Fibroblast of lung (primary cell): ENCODE data around the gene LGALS14. TPM values are rescaled to one million over a fixed set of nuclear protein-coding genes. Genes with fewer than 3 reads are reported as not detected.

Source experiments
- DNase-seq, 2 donors: peaks; one replicate each; pipeline versions ENCODE4 v3.0.0 to v3.0.0-alpha.2; 2010; ENCODE audit warnings: low read depth in 2 of 2
- H2AFZ ChIP-seq: 2 replicates; pipeline ENCODE4 v1.5.1; 2012; ENCODE audit warnings: low read length, control low read depth, inconsistent platforms
- H3K27ac ChIP-seq: 2 replicates; pipeline ENCODE4 v1.5.1; 2011; ENCODE audit warnings: low read length, control low read depth; ENCODE audit not compliant: insufficient read depth
- H3K27me3 ChIP-seq: 2 replicates; pipeline ENCODE4 v1.5.1; 2011; ENCODE audit warnings: mild to moderate bottlenecking, low read length; ENCODE audit not compliant: control insufficient read depth, insufficient read depth
- H3K36me3 ChIP-seq: 2 replicates; pipeline ENCODE4 v1.5.1; 2011; ENCODE audit warnings: low read length; ENCODE audit not compliant: control insufficient read depth, insufficient read depth
- H3K4me1 ChIP-seq: 2 replicates; pipeline ENCODE4 v1.5.1; 2011; ENCODE audit warnings: low read length; ENCODE audit not compliant: control insufficient read depth, insufficient read depth; ENCODE audit errors: extremely low read depth
- H3K4me2 ChIP-seq: 2 replicates; pipeline ENCODE4 v1.5.1; 2011; ENCODE audit warnings: low read length, control low read depth; ENCODE audit not compliant: insufficient read depth; ENCODE audit errors: extremely low read depth
- H3K4me3 ChIP-seq, 4 experiments: fragments of 200-600 bp in 1 of 4; sonication (generic) in 1 of 4; replicated peaks in 1 of 4; 2 replicates each; pipeline ENCODE4 v1.5.1; 2011 to 2016; ENCODE audit warnings: low read length in 4 of 4, low read depth in 3 of 4, mild to moderate bottlenecking in 3 of 4, control low read depth in 2 of 4, inconsistent platforms in 1 of 4, mixed read lengths in 1 of 4; ENCODE audit not compliant: insufficient read depth in 1 of 4; ENCODE audit errors: control extremely low read depth in 1 of 4
- H3K79me2 ChIP-seq: 2 replicates; pipeline ENCODE4 v1.5.1; 2012; ENCODE audit warnings: mild to moderate bottlenecking, low read length, inconsistent platforms; ENCODE audit not compliant: control insufficient read depth, insufficient read depth
- H3K9ac ChIP-seq: 2 replicates; pipeline ENCODE4 v1.5.1; 2011; ENCODE audit warnings: mild to moderate bottlenecking, low read length, control low read depth; ENCODE audit not compliant: insufficient read depth
- H3K9me3 ChIP-seq: 2 replicates; pipeline ENCODE4 v1.5.1; 2012; ENCODE audit warnings: low read depth, low read length; ENCODE audit not compliant: control insufficient read depth, insufficient read depth
- H4K20me1 ChIP-seq: 2 replicates; pipeline ENCODE4 v1.5.1; 2011; ENCODE audit warnings: low read length; ENCODE audit not compliant: control insufficient read depth, insufficient read depth; ENCODE audit errors: extremely low read depth
- EZH2 ChIP-seq: IDR thresholded peaks from 2 replicates; pipeline ENCODE4 v1.5.1; 2012; ENCODE audit warnings: low read length, control low read depth, mild to moderate bottlenecking; ENCODE audit errors: missing control alignments
- polyA plus RNA-seq, 2 donors: library from polyadenylated mRNA; depleted of rRNA in 1 of 2; stranded (reverse) in 1 of 2; unstranded in 1 of 2; fragments of >200 nt; gene quantifications; 2 replicates each; pipeline ENCODE4 v1.2.1, GENCODE V29; 2011 to 2012; ENCODE audit warnings: missing spikeins in 1 of 2
- total RNA-seq: library from RNA; depleted of rRNA; stranded (reverse); fragments of >200 nt; gene quantifications from 2 replicates; pipeline ENCODE4 v1.2.1, GENCODE V29; 2014
- TF ChIP-seq, protein P1 (sequence below), 2 donors: IDR thresholded peaks in 1 of 2; conservative IDR thresholded peaks in 1 of 2; 1 replicate in 1 of 2; 2 replicates in 1 of 2; pipeline ENCODE4 v1.5.1; 2011 to 2012; ENCODE audit warnings: low read length in 2 of 2, control low read depth in 1 of 2, inconsistent platforms in 1 of 2, low read depth in 1 of 2, mild to moderate bottlenecking in 1 of 2

The LGALS14 gene
- total and polyA plus RNA-seq, 2 donors (not counting 1 experiment from before 2014, with no cell fraction given), result not detected

DNA sequence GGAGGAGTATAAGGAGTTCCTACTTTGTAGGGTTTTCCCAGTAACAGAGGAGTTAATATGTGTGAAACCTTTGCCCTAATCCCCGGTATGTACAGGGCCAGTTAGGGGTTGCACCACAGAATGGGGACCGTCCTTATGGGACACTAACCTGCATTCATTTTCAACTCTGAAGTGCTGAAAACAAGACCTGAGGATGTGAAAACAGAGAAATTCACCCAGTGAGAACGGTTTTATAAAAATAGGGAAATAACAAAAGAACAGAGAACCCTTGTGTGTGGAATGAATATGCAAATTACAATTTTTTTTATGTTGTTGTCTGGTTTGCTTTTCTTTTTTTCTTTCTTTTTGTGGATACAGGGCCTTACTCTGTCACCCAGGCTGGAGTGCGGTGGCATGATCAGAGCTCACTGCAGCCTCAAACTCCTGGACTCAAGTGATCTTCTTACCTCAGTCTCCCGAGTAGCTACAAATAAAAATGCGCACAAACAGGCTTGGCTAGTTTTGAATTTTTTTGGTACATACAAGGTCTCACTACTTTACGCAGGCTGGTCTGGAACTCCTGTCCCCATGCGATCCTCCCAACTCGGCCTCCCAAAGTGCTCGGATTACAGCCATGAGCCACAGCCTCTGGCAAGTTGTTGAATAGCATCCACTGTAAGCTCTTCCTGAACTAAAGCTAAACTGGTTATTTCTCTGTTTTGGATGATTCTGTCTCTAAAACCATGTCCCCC is 23.0 kb downstream of the LGALS14 start:
- no peak overlapping the region for H3K4me2 ChIP-seq
- H3K27ac ChIP-seq, result no peak overlapping the region
- H2AFZ ChIP-seq, result no peak overlapping the region
- no peak overlapping the region for H3K4me3 ChIP-seq
- no peak for TF ChIP-seq EZH2
- TF ChIP-seq, protein P1, sequence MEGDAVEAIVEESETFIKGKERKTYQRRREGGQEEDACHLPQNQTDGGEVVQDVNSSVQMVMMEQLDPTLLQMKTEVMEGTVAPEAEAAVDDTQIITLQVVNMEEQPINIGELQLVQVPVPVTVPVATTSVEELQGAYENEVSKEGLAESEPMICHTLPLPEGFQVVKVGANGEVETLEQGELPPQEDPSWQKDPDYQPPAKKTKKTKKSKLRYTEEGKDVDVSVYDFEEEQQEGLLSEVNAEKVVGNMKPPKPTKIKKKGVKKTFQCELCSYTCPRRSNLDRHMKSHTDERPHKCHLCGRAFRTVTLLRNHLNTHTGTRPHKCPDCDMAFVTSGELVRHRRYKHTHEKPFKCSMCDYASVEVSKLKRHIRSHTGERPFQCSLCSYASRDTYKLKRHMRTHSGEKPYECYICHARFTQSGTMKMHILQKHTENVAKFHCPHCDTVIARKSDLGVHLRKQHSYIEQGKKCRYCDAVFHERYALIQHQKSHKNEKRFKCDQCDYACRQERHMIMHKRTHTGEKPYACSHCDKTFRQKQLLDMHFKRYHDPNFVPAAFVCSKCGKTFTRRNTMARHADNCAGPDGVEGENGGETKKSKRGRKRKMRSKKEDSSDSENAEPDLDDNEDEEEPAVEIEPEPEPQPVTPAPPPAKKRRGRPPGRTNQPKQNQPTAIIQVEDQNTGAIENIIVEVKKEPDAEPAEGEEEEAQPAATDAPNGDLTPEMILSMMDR (conservative IDR thresholded peaks at IDR 0.05 in 1 of 2, IDR thresholded peaks at IDR 0.05 in 1 of 2; ENCODE audit: low read depth in 1 of 2, low read length in 2 of 2), result no peak
- H3K9ac ChIP-seq, result no peak overlapping the region
- no peaks in the 10 kb centered on the region for H3K79me2 ChIP-seq
- H3K4me1 ChIP-seq, result no peaks in the 10 kb centered on the region
- DNase-seq, result no peak
- no peaks in the 10 kb centered on the region for H3K9me3 ChIP-seq
- H3K36me3 ChIP-seq, result no peaks in the 10 kb centered on the region
- H4K20me1 ChIP-seq, result no peaks in the 10 kb centered on the region
- H3K27me3 ChIP-seq, result no peaks in the 10 kb centered on the region

DNA sequence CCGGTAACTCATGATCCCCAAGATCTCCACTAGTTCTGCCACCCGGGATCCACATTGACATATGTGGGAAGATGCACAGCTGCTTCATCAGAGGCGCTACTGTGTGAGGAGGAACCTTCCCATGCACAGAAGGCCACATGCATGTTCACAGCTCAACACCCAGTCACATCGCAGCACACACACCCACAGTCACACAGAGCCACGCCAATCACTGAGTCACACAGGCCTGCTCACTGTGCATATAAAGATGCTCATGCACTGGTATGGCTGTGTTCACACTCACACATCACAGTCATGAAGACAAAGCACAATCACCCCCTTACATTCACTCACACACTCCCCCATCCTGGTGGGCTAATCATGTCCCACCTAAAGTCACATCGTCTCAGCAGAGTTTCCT is 23.8 kb downstream of the LGALS14 start:
- H3K79me2 ChIP-seq, result no peaks in the 10 kb centered on the region
- H3K4me3 ChIP-seq, result no peak overlapping the region
- H3K9ac ChIP-seq, result no peak overlapping the region
- no peak overlapping the region for H2AFZ ChIP-seq
- H3K9me3 ChIP-seq, result no peaks in the 10 kb centered on the region
- no peaks in the 10 kb centered on the region for H3K36me3 ChIP-seq
- no peaks in the 10 kb centered on the region for H3K27me3 ChIP-seq
- no peak for DNase-seq
- no peaks in the 10 kb centered on the region for H3K4me1 ChIP-seq
- TF ChIP-seq EZH2, result no peak
- TF ChIP-seq, protein P1 (conservative IDR thresholded peaks at IDR 0.05 in 1 of 2, IDR thresholded peaks at IDR 0.05 in 1 of 2; ENCODE audit: low read depth in 1 of 2, low read length in 2 of 2), result no peak
- H3K4me2 ChIP-seq, result no peak overlapping the region
- no peak overlapping the region for H3K27ac ChIP-seq
- H4K20me1 ChIP-seq, result no peaks in the 10 kb centered on the region

DNA sequence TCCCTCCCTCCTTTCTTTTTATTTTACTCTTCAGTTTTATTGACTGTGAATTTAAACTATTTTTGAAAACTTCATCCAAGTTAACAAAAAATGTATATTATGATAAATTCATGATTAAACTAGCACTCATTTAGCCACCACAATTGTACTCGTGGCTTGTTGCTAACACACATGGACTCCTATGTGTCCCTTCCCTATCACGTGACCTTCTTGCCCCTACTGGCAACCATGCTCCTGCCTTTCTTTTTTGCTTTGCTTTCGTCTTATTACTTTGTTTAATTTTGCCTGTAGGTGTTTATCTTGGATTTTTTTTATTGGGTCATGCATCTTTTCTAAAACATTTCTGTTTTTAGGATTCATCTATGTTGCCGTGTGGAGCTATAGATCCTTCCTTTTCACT is 25.3 kb downstream of the LGALS14 start:
- no peak overlapping the region for H3K9ac ChIP-seq
- H4K20me1 ChIP-seq, result no peaks in the 10 kb centered on the region
- DNase-seq, result no peak
- no peaks in the 10 kb centered on the region for H3K36me3 ChIP-seq
- no peak overlapping the region for H3K4me2 ChIP-seq
- H3K9me3 ChIP-seq, result no peaks in the 10 kb centered on the region
- no peaks in the 10 kb centered on the region for H3K79me2 ChIP-seq
- TF ChIP-seq, protein P1 (conservative IDR thresholded peaks at IDR 0.05 in 1 of 2, IDR thresholded peaks at IDR 0.05 in 1 of 2; ENCODE audit: low read depth in 1 of 2, low read length in 2 of 2), result no peak
- TF ChIP-seq EZH2, result no peak
- H3K27me3 ChIP-seq, result no peaks in the 10 kb centered on the region
- H3K4me1 ChIP-seq, result no peaks in the 10 kb centered on the region
- no peak overlapping the region for H2AFZ ChIP-seq
- H3K27ac ChIP-seq, result no peak overlapping the region
- no peak overlapping the region for H3K4me3 ChIP-seq
